ENCODE data around the gene CRYGS.

- TF ChIP-seq CTCF (IDR thresholded peaks at IDR 0.05) (no peak), POLR2AphosphoS5 (IDR thresholded peaks at IDR 0.05) (no peak), POLR2A (IDR thresholded peaks at IDR 0.05) (no peak)
These were observed 10.0 kb downstream of the CRYGS start for GRCh38 chr3:186534113-186534669.

Measured in gastroesophageal sphincter (tissue), 3 donors.